Measurements from ENCODE around the gene PIAS4.

PIAS4 gene

GRCh38 chr19:3984908-3985642, 22.5 kb upstream of the PIAS4 start, which contains the start of gene EEF2:
TSS of gene EEF2 (minus strand) at chr19:3985463. CDS start at chr19:3985380, 83 bp downstream.
- TF ChIP-seq, protein P1, sequence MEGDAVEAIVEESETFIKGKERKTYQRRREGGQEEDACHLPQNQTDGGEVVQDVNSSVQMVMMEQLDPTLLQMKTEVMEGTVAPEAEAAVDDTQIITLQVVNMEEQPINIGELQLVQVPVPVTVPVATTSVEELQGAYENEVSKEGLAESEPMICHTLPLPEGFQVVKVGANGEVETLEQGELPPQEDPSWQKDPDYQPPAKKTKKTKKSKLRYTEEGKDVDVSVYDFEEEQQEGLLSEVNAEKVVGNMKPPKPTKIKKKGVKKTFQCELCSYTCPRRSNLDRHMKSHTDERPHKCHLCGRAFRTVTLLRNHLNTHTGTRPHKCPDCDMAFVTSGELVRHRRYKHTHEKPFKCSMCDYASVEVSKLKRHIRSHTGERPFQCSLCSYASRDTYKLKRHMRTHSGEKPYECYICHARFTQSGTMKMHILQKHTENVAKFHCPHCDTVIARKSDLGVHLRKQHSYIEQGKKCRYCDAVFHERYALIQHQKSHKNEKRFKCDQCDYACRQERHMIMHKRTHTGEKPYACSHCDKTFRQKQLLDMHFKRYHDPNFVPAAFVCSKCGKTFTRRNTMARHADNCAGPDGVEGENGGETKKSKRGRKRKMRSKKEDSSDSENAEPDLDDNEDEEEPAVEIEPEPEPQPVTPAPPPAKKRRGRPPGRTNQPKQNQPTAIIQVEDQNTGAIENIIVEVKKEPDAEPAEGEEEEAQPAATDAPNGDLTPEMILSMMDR (IDR thresholded peaks at IDR 0.05) = no peak

- TF ChIP-seq, protein P1 (IDR thresholded peaks at IDR 0.05) = no peak
Observed at GRCh38 chr19:3985643-3986259, 21.8 kb upstream of the PIAS4 start.

DNA sequence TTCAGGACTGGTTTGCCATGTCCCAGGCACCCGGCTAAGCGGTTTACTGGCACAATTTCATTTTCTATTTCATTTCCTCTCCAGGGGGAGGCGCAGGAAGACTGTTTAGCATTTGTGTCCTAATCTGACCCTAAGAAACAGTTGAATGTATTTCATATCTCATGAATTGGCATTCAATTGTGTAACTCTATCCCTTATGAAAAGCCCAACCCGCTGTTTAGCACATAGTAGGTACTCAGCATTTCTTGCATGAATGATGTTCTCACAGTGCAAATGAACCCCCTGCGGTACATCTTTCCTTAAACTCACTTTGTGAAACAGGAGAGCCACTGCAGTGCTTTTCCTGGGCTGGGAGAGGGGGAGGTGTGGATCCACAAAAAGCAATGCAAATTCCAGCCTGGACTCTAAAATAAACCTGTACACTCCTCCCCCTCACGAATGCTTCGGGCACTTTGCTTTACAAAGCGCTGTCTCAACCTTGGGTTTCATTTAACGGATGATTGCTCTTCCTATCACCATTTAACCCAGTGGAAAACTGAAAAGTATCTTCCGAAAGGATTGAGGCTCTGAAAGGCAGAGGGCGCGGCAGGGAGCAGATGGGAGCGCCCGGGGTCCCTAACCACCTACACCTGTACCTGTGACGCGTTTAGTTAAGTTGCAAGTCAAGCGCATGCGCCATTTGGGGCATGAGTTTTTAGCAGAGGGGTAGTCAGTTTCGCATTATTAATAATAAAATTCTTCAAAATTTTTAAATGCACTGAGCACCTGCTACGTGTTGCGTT, 21.1 kb upstream of the PIAS4 start:
- TF ChIP-seq, protein P1 (IDR thresholded peaks at IDR 0.05) = peak; percentile 61; the same call in 1 of the 2 replicates

- TF ChIP-seq, protein P1 (IDR thresholded peaks at IDR 0.05) = peak; percentile 82
Observed at GRCh38 chr19:3987619-3988371, 19.7 kb upstream of the PIAS4 start.

DNA sequence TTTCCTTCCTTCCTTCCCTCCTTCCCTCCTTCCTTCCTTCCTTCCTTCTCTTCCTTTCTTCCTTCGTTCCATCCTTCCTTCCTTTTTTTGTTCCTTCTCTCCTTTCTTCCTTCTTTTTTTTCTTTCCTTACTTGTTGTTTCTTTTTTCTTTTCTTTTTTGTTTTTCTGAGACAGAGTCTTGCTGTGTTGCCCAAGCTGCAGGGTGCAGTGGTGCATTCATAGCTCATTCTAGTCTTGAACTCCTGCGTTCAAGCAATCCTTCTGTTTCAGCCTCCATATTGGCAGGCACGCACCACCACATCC, 16.8 kb upstream of the PIAS4 start:
- TF ChIP-seq, protein P1 (IDR thresholded peaks at IDR 0.05) = no peak

GRCh38 chr19:3995607-3996006, 11.9 kb upstream of the PIAS4 start:
- TF ChIP-seq, protein P1 (IDR thresholded peaks at IDR 0.05) = no peak

All from LNCAP (cell line).